ENCODE results near the gene SLC39A3. TPM values are rescaled to one million over a fixed set of nuclear protein-coding genes. Genes with fewer than 3 reads are reported as not detected.

Gene SLC39A3
- total RNA-seq, 1 experiment from 2014 or later, result 32.4 TPM

- no peak overlapping the region for H2BK20ac ChIP-seq (ENCODE audit: low read depth, low read length, poor library complexity, severe bottlenecking)
- H3K18ac ChIP-seq (ENCODE audit: insufficient read length, low read depth, low read length), result no peak overlapping the region
- no peak overlapping the region for H3K27ac ChIP-seq (ENCODE audit: insufficient read length, low read depth, low read length)
- H3K4me1 ChIP-seq (ENCODE audit: insufficient read depth, low read length), result no peaks in the 10 kb centered on the region
- H3K9me3 Mint-ChIP-seq, result no peaks in the 10 kb centered on the region
- H3K9ac ChIP-seq (ENCODE audit: extremely low read depth, insufficient read length, low read length), result no peak overlapping the region
- no peaks in the 10 kb centered on the region for H3K4me1 Mint-ChIP-seq
- 0 out of 2 replicates have a peak, but pooled peaks cover 2% of the 10 kb centered on the region for H3K79me2 ChIP-seq (ENCODE audit: insufficient read depth, low read length)
- H3K36me3 Mint-ChIP-seq (ENCODE audit: insufficient read depth in 1 of 3, low read depth in 3 of 3), result peaks cover 16 to 72% (median 64%) of the 10 kb centered on the region in 3 experiments; a peak in 6 of 7 replicates
- no peak overlapping the region for H3T11ph ChIP-seq (ENCODE audit: low read length)
- no peaks in the 10 kb centered on the region for H4K20me1 ChIP-seq (ENCODE audit: control insufficient read depth, insufficient read depth, insufficient read length)
- no peak overlapping the region for H3K4me2 ChIP-seq (ENCODE audit: insufficient read depth, insufficient read length, low read length)
- no peak overlapping the region for H4K8ac ChIP-seq (replicated peaks; ENCODE audit: insufficient read length, low read depth, low read length)
- H2BK12ac ChIP-seq (ENCODE audit: insufficient read length, low read depth, low read length), result no peak overlapping the region
- no peaks in the 10 kb centered on the region for H3K23me2 ChIP-seq (ENCODE audit: insufficient read length, low read depth, low read length, poor library complexity, severe bottlenecking)
- no peaks in the 10 kb centered on the region for H3K27me3 ChIP-seq (ENCODE audit: insufficient read depth, low read length)
- H2BK120ac ChIP-seq (ENCODE audit: low read depth, low read length, poor library complexity, severe bottlenecking), result no peak overlapping the region
- no peak for DNase-seq
- no peak overlapping the region for H2AK5ac ChIP-seq (ENCODE audit: insufficient read length, low read length)
- no peaks in the 10 kb centered on the region for H3K27me3 Mint-ChIP-seq (ENCODE audit: low read depth)
- no peak overlapping the region for H4K5ac ChIP-seq (ENCODE audit: insufficient read length, low read depth, low read length)
- H2AFZ ChIP-seq (ENCODE audit: low read length), result no peak overlapping the region
- H3K4me3 Mint-ChIP-seq, result no peak overlapping the region
- no peak overlapping the region for H4K91ac ChIP-seq (ENCODE audit: insufficient read length, low read depth, low read length)
- no peak overlapping the region for H3K14ac ChIP-seq (ENCODE audit: insufficient read depth, low read length)
- no peak for TF ChIP-seq CTCF (conservative IDR thresholded peaks at IDR 0.05)
- H2BK15ac ChIP-seq (ENCODE audit: low read depth, low read length), result no peak overlapping the region
- H3K27ac Mint-ChIP-seq, result no peak overlapping the region
- no peaks in the 10 kb centered on the region for H3K79me1 ChIP-seq (ENCODE audit: insufficient read depth, low read depth, low read length, poor library complexity, severe bottlenecking)
- no CpG with 5 or more reads among the region's 12 CpGs for WGBS (ENCODE audit: extremely low coverage, insufficient read length, low lambda C conversion rate)
- no peak overlapping the region for H2BK5ac ChIP-seq (ENCODE audit: insufficient read length, low read length)
- no peak overlapping the region for H3K23ac ChIP-seq (ENCODE audit: insufficient read length, low read depth, low read length)
- no peak overlapping the region for H3K4ac ChIP-seq (ENCODE audit: low read depth, low read length)
- no peak overlapping the region for H3K56ac ChIP-seq (ENCODE audit: insufficient read length, low read depth, low read length)
- H3K9me3 ChIP-seq (ENCODE audit: control insufficient read depth, low read depth, low read length), result no peaks in the 10 kb centered on the region
These were observed 23.9 kb upstream of the SLC39A3 start for GRCh38 chr19:2763687-2764086.
